Stimulated activated naive CD4-positive, alpha-beta T cell treated with Interleukin-2 at 50 U/mL for 16 hours (primary cell): ENCODE data around the gene PITPNC1.
"Not testable (repeated sequence)": the region's sequence is repeated elsewhere in the genome, so short reads cannot be mapped to it uniquely, and the experiment has no call there.

Source experiments
- DNase-seq: peaks from one replicate; lab custom pipeline; 2025; lab: John Stamatoyannopoulos, UW

PITPNC1 gene

DNA sequence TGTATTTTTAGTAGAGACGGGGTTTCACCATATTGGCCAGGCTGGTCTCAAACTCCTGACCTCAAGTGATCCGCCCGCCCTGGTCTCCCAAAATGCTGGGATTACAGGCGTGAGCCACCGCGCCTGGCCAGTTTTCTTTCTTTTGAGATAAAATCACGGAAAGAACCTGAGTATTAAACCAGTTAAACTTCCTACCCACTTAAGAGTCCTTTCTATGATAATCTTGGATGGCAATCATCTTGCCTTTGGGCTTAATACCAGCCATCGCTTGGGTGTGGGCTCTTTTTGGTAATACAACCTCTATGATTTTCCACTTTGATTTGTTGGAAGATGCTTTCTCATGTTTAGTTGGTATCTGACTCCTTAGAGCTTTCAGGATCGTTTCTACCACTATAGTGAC is 24.0 kb downstream of the PITPNC1 start:
- no peak for DNase-seq

DNA sequence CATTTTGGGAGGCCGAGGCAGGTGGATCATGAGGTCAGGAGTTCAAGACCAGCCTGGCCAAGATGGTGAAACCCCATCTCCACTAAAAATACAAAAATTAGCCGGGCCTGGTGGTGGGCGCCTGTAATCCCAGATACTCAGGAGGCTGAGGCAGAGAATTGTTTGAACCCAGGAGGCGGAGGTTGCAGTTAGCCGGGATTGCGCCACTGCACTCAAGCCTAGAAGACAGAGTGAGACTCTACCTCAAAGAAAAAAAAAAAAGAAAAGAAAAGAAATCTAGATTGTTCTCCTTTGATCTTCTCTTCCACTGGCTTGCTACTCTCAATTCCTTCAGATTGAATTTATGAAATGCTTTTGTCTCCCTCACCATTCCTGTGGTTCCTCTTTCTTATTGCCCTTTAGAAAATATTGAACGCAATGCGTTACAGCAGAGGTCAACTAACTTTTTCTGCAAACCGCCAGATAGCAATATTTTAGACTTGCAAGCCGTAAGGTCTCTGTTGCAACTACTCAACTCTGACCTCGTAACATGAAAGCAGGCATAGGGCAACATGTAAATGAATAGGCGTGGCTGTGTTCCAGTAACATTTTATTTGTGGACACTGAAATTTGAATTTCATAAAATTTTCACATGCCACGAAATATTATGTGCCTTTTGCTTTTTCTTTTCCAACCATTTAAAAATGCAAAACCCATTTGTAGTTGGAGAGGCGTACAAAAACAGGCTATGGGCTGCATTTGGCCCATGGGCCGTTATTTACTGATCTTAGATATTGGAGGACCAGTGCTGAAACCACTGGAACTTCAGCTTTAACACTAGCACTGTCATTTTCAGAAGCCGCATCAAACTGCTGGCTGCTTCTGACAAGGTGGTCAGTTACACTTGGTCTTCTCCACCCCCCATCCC is 24.8 kb downstream of the PITPNC1 start:
- no peak for DNase-seq

DNA sequence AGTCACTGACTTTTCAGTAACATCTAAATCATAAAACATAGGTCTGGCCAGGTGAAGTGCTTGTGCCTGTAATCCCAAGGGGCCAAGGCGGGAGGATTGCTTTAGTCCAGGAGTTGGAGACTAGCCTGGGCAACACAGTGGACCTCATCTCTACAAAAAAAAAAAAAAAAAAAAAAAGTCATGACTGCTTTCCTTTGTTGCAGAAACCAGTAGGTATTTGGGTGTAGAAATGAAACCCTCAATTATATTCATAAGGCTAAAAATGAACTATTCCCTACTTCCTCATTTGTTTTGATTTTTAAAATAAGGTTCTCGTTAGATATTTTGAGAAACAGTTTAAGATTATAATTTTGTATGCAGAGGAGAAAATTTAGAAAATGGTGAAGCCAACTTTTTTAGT is 26.0 kb downstream of the PITPNC1 start:
- no peak for DNase-seq

DNA sequence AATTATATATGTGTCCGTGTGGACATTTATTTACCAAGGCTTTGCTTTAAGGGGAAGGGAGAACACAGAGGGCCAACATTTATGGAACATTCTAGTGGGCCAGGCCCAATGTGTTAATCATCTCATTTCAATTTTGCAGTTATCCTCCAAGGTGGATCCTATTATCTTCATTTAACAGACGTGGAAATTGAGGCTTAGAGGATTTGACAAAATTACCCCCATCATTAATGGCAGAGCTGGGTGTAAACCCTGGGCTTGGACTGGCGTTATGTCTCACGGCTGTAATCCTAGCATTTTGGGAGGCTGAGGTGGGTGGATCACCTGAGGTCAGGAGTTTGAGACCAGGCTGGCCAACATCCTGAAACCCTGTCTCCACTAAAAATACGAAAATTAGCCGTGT is 26.4 kb downstream of the PITPNC1 start:
- DNase-seq, result no peak

DNA sequence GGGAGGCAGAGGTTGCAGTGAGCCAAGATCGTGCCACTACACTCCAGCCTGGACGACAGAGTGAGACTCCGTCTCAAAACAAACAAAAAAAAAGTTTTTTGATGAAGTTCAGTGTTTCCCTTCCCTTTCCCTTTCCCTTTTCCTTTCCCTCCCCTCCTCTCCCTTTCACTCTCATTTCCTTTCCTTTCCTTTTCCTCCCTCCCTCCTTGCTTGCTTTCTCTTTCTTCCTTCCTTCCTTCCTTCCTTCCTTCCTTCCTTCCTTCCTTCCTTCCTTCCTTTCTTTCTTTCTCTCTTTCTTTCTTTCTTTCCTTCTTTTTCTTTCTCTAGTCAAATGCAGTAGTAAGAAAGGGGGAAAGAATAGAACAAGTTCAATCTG is 31.4 kb downstream of the PITPNC1 start:
- not testable (repeated sequence) for DNase-seq

DNA sequence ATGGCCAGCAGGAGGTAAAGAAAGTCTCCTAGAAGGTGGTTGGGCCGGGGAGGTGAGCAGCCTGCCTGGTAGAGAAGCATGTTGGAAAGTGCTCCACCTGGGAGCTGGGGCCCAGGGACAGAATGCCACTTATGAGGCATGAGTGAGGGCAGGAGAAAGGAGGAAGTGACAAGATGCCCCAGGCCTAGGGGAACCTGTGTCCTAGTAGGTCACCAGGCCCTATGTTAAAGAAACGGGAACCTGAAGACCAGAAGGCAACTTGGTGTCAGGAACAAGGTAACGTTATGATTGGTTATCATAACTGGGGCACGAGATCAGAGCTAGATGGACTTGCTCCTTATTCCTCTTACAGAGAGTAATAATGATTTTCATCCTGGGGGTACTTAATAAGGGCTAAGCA is 34.3 kb downstream of the PITPNC1 start:
- no peak for DNase-seq

DNA sequence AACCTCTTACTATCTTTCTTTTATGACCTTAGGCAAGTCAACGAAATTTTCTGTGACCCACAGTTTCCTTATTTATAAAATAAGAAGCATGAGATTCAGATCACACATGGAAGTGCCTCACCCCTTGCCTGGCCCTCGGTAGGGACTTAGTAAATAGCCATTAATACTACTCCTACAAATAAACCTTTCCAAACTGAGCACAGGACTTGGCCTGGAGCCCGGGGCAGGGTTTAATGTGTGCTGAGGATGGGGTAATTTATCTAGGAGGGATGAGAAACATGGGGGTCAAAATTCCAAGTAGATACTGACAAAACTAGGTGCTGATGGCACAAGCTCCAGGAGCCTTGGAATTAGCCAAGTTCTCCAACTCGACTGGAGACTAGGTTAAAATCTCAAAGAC is 35.0 kb downstream of the PITPNC1 start:
- no peak for DNase-seq

DNA sequence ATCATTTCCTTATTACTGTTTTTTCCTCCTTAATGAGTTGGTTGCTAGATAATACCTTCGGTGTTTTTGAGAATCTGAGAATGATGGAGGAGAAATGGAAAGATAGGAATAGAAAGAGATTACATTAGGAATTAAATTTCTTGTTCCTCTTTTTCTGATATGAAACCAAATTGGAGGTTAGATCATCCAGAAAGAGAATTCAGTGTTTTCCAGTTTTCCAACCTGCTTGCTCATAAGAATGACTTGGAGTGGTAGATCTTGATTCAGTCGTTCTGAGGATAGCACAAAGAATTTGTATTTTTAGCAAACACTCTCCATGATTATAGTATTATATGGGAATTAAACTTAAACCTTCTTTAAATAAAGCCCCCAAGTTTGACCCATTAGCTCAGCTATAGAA is 35.9 kb downstream of the PITPNC1 start:
- DNase-seq, result no peak

DNA sequence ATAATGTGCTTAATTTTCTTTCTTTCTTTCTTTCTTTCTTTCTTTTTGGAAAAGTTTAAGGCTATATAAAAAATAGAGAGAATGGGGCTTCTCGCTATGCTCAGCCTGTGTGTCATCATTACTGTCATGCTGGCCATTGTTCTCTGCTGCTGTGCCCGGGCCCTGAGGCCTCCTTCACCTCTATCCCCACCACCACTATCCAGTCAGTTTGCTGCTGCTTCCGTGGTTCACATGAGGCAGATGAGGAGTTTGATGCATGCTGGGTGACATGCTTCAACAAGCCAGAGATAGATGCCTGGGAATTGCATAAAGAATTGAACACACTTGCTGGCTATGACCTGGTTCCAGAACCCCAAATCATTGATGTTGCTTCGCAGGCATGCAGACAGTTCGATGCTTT is 36.3 kb downstream of the PITPNC1 start:
- DNase-seq, result no peak

DNA sequence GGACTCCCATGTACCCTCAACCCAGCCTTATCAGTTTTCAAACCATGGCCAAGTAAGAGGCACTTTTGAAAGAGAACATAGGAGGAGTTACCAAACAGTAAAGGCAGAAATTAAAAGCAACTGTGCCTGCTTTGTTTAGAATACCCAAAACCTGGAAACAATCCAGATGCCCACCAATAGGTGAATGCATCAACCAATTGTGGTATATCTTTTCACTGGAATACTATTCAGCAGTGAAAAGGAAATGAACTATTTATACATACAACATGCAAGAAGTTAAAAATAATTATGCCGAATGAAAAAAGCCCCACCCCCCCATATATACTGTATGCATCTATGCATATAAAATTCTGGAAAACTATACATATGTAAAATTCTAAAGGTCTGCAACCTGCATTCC is 37.0 kb downstream of the PITPNC1 start:
- DNase-seq, result no peak

DNA sequence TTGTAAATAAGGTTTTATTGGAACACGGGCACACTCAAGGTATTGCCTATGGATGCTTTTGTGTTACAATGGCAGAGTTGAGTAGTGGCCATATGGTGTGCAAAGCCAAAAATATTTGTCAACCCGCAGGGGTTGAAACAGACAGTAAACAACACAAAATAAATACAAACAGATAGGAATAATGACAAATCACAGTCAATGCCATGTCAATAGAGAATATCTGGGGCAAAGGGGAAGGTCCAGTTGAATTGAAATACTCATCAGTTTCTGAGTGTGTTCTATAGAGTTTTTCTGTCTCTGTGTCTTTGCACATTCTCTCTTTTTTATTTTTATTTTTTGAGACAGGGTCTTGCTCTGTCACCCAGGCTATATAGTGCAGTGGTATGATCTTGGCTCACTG is 37.5 kb downstream of the PITPNC1 start:
- DNase-seq, result no peak

DNA sequence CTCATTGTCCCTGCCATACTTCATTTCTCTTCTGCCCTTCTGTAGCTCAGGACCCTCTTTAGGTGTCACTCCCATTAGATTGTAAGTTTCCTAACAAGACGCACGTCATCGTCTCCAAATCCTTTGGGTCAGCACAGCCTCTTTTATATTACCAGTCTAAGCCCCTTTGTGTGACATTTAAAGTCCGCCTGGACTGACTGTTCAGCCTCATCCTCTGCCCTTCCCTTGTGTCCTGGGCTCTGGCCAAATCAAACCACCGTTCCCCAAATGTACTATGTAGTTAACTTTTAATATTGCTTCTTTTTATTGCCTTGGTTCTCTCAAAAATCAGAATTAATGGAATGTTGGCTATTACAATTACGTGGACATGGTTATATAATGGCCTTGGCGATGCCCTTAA is 38.2 kb downstream of the PITPNC1 start:
- DNase-seq, result no peak

DNA sequence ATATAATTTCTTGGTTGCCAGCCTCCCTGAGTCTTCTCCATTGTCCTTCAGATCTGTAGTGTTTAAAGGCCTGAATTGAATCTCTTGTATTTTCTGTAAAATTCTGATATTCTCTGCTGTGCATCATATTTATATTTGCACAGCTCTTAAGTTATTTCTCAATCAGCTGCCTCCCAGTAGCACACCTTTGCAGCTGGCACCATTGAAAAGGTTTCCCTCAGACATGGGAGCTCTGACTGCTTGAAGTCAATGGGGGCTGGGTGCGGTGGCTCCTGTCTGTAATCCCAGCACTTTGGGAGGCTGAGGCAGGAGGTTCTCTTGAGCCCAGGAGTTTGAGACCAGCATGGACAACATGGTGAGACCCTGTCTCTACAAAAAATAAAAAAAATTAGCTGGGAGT is 40.4 kb downstream of the PITPNC1 start:
- no peak for DNase-seq

DNA sequence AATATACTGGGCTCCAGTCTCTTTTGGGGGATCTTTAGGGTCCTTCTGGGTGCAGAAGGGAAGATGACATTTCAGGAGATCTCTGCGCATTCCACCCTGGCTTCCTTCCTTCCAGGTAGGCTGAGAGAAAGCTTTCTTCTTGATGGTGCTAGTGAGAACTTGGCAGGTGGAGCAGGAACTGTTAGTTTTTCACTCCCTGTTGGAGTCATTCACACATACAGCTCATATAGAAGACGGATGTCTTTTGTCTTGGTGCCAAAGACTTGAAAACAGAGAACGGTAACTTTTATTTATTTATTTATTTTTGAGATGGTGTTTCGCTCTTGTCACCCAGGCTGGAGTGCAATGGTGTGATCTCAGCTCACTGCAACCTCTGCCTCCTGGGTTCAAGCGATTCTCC is 43.9 kb downstream of the PITPNC1 start:
- DNase-seq, result no peak

DNA sequence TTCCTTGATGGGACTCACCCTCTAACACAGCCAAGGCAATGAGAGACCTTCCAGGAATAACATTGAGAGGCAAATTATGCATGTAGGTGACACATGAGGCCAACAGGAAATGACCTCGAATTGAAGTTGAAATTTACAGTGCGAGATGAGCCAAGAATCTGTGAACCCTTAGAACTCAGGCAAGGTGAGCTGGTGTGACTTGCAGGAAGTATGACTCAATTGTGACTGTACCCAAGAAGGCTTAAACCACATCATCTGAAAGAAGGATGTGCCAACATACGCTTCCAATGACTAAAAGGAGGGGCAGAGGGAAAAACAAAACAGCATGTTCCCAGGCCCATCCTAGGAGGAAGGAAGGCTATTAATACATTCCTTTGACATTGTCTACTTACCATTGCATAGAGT is 44.8 kb downstream of the PITPNC1 start:
- peak; percentile 37 for DNase-seq

DNA sequence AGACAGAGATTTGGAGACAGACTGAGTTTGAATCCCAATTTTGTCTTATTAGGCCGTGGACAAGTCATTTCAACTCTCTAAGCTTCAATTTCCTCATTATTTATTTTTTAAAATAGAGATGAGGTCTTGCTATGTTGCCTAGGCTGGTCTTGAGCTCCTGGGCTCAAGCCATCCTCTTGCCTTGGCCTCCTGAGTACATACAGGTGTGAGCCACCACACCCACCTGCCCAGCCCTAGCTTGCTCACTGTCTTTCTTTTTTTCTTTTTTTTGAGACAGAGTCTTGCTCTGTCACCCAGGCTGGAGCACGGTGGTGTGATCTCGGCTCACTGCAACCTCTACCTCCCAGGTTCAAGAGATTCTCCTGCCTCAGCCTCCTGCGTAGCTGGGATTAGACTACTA is 45.2 kb downstream of the PITPNC1 start:
- peak; percentile 32 for DNase-seq

DNA sequence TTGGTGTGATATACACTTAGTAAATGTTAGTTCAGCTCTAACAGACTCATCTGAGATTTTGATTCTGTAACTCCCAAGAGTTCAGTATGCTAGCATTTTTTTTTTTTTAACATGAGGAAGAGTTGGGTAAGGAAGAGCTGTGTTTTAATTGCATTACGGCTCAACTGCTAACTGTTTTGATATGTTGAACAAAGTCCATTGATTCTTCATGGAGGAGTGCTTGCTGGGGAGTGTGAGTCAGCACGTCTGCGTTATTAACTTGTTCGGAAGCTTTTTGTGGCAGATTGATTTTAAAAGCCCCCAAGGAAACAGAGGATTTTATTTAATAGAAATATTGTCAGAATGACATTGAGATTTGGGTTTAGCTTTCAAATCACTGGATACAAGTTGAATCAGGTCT is 45.8 kb downstream of the PITPNC1 start:
- no peak for DNase-seq

DNA sequence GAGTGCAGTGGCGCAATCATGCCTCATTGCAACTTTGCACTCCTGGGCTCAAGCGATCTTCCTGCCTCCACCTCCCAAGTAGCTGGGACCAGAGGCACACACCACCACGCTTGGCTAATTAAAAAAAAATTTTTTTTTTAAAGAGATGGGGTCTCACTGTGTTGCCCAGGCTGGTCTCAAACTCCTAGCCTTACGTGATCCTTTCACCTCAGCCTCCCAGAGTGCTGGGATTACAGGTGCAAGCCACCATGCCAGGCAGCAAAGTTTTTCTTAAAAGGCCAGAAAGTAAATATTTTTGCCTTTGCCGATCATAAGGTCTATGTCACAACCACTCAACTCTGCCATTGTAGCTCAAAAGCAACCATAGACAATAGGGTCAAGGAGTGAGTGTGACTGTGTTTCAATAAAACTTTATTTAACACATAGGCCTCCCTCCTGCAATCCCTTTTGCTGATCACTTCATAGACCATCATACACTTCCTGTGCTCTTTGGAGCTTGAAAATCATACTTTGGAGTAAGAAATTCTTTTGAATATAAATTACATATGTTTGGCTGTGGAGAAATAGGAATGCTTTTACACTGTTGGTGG is 48.6 kb downstream of the PITPNC1 start:
- DNase-seq, result no peak

DNA sequence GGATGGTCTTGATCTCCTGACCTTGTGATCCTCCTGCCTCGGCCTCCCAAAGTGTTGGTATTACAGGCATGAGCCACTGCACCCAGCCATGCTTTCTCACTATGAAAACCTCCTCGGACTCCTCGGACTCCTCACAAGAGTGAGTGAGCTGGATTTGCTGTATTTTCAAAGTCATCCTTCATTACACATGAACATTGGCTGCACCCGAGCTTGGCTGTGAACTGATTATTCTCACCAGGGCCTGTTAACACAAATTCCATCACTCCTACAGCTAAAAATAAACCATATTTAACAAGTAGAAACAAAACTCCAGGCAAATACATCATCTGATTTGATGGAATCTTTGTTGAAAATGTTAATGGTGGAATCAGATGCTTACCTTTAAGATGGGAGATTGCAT is 50.3 kb downstream of the PITPNC1 start:
- no peak for DNase-seq

DNA sequence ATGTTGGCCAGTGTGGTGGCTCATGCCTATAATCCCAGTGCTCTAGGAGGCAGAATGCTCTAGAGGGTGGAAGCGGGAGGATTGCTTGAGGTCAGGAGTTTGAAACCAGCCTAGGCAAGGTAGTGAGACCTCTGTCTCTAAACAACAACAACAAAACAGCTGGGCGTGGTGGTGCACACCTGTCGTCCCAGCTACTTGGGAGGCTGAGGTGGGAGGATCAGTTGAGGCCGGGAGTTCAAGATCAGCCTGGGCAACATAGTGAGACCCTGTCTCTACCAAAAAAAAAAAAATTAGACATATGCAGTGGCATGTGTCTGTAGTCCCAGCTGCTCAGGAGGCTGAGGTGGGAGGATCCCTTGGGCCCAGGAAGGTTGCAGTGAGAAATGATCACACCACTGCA is 53.4 kb downstream of the PITPNC1 start:
- DNase-seq, result not testable (repeated sequence)

DNA sequence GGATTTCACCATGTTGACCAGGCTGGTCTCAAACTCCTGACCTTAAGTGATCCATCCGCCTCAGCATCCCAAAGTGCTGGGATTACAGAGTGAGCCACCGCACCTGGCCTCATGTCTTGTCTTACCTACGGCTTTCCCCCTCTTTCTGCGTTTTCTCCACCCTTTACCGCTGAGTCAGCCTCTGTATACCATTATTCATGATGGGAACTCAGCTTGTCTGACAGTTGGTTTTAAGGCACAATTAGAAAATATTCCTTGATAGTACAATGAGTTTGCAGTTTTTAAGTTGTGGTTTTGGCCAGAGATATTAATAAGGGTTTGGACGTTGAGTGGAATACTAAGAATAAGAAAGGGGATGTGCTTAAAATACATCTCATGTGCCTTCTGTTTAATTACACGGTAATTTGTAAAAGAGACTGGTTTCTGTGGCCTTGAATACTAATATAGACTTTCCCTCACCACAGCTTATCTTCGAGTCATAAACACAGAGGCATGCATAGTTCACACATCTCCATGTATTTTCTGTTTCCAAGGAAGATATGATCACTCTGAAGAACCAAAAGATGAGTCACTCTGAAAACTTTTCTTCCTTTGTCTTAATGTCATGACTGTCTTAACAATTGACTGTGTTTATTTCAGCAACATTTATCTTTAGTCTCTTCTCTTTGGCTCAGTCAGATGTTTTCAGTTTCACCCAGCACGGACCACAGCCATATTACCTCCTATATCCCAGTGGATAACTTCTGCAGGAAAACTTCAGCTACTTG is 54.4 kb downstream of the PITPNC1 start:
- no peak for DNase-seq

DNA sequence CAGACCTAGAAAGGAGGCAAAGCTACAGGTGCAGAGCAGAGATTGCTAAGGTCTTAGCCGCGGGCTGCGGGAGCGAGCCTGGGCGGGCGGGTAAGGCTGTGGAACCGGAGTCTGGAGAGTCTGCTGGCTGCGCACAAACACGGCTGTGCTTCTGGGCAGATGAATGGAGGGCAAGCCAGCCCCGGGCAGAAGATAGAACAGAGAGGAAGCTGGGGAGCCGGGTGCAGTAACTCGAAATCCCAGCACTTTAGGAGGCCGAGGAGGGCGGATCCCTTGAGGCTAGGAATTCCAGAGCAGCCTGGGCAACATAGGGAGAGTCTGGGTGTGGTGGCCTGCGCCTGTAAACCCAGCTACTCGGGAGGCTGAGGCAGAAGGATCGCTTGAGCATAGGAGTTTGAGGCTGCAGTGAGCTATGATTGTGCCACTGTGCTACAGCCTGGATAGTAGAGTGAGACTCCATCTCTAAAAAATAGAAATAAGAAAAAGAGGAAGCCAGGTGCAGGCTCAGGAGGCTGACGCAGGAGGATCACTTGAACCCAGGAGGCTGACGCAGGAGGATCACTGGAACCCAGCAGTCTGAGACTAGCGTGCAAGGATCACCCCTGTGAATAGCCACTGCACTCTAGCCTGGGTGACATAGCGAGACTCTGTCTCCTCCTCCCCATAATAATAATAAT is 56.3 kb downstream of the PITPNC1 start:
- DNase-seq, result no peak
